ENCODE data around the gene FILIP1L.

Gene FILIP1L

GRCh38 chr3:99958222-99958912, 155.9 kb downstream of the FILIP1L start:
- intact Hi-C loops (cut with DNase I; ENCODE audit: low total_unique reads) = no loop called here
- no peak for TF ChIP-seq CTCF (IDR thresholded peaks at IDR 0.05)
- DNase-seq = no peak
- Histone ChIP-seq H3K36me3 (no peaks in the 10 kb centered on the region), H3K27me3 (no peaks in the 10 kb centered on the region), H3K9me3 (no peaks in the 10 kb centered on the region), H3K4me1 (peaks cover 0 to 73% (median 9%) of the 10 kb centered on the region in 4 donors), H3K4me3 (no peak overlapping the region), H3K27ac (peak overlapping the region; percentile 82 to 87)

GRCh38 chr3:99957151-99957796, 157.0 kb downstream of the FILIP1L start:
- Histone ChIP-seq H3K27ac (peak overlapping the region; percentile 30 to 87), H3K4me3 (no peak overlapping the region), H3K27me3 (no peaks in the 10 kb centered on the region), H3K36me3 (no peaks in the 10 kb centered on the region), H3K9me3 (no peaks in the 10 kb centered on the region), H3K4me1 (peaks cover 0 to 67% (median 9%) of the 10 kb centered on the region in 4 donors)
- intact Hi-C loops (cut with DNase I; ENCODE audit: low total_unique reads) = no loop called here
- no peak for DNase-seq
- no peak for TF ChIP-seq CTCF (IDR thresholded peaks at IDR 0.05)

- intact Hi-C loops (cut with DNase I; ENCODE audit: low total_unique reads) = no loop called here
- no peak for DNase-seq
- H3K9me3 ChIP-seq = no peaks in the 10 kb centered on the region
- no peak for TF ChIP-seq CTCF (IDR thresholded peaks at IDR 0.05)
- H3K4me3 ChIP-seq = no peak overlapping the region
- H3K27ac ChIP-seq = peak overlapping the region in 1 of 2 donors; percentile 87
- H3K4me1 ChIP-seq = peaks cover 0 to 61% (median 5%) of the 10 kb centered on the region in 4 donors
- H3K27me3 ChIP-seq = no peaks in the 10 kb centered on the region
- no peaks in the 10 kb centered on the region for H3K36me3 ChIP-seq
Measured at GRCh38 chr3:99955773-99956562, 158.3 kb downstream of the FILIP1L start.

- no peaks in the 10 kb centered on the region for H3K9me3 ChIP-seq
- peaks cover 0 to 61% (median 4%) of the 10 kb centered on the region in 4 donors for H3K4me1 ChIP-seq
- H3K4me3 ChIP-seq = no peak overlapping the region
- no peaks in the 10 kb centered on the region for H3K36me3 ChIP-seq
- no peak for DNase-seq
- H3K27me3 ChIP-seq = no peaks in the 10 kb centered on the region
- TF ChIP-seq CTCF (IDR thresholded peaks at IDR 0.05) = no peak
- H3K27ac ChIP-seq = peak overlapping the region in 1 of 2 donors; percentile 11
- intact Hi-C loops (cut with DNase I; ENCODE audit: low total_unique reads) = no loop called here
Measured at GRCh38 chr3:99954914-99955644, 159.2 kb downstream of the FILIP1L start.

- no peak for DNase-seq
- TF ChIP-seq CTCF (IDR thresholded peaks at IDR 0.05) = no peak
- Histone ChIP-seq H3K4me1 (peaks cover 0 to 62% (median 12%) of the 10 kb centered on the region in 4 donors), H3K27ac (no peak overlapping the region), H3K9me3 (no peaks in the 10 kb centered on the region), H3K36me3 (no peaks in the 10 kb centered on the region), H3K27me3 (no peaks in the 10 kb centered on the region), H3K4me3 (no peak overlapping the region)
- intact Hi-C loops (cut with DNase I; ENCODE audit: low total_unique reads) = no loop called here
Measured at GRCh38 chr3:99953596-99953995, 160.7 kb downstream of the FILIP1L start.
